Kidney glomerular epithelial cell (primary cell): ENCODE results near the gene SLIT3.

ENCODE experiments used
- DNase-seq: peaks from one replicate; lab custom pipeline; 2025; lab: John Stamatoyannopoulos, UW

The SLIT3 gene

GRCh38 chr5:168860081-168860480 is 440.9 kb downstream of the SLIT3 start:
- DNase-seq, result no peak

- no peak for DNase-seq
Observed at GRCh38 chr5:168859471-168859870, 441.5 kb downstream of the SLIT3 start.

- no peak for DNase-seq
Observed at GRCh38 chr5:168858994-168859393, 441.9 kb downstream of the SLIT3 start.

GRCh38 chr5:168858371-168858770 is 442.6 kb downstream of the SLIT3 start:
- DNase-seq, result no peak

GRCh38 chr5:168853972-168854371 is 447.0 kb downstream of the SLIT3 start:
- no peak for DNase-seq

- no peak for DNase-seq
Observed at GRCh38 chr5:168852329-168852728, 448.6 kb downstream of the SLIT3 start.

- DNase-seq, result peak; percentile 84
Observed at GRCh38 chr5:168851902-168852321, 449.0 kb downstream of the SLIT3 start.

GRCh38 chr5:168850683-168851082 is 450.3 kb downstream of the SLIT3 start:
- no peak for DNase-seq

GRCh38 chr5:168848569-168848968 is 452.4 kb downstream of the SLIT3 start:
- DNase-seq, result no peak

GRCh38 chr5:168847511-168848073 is 453.3 kb downstream of the SLIT3 start:
- no peak for DNase-seq

- no peak for DNase-seq
Observed at GRCh38 chr5:168844922-168845296, 456.0 kb downstream of the SLIT3 start.

GRCh38 chr5:168844016-168844921 is 456.7 kb downstream of the SLIT3 start:
- no peak for DNase-seq

GRCh38 chr5:168843277-168844015 is 457.5 kb downstream of the SLIT3 start:
- no peak for DNase-seq

GRCh38 chr5:168842571-168843205 is 458.3 kb downstream of the SLIT3 start:
- DNase-seq, result no peak

GRCh38 chr5:168837852-168838251 is 463.1 kb downstream of the SLIT3 start:
- no peak for DNase-seq

- DNase-seq, result peak; percentile 3
Observed at GRCh38 chr5:168836603-168837231, 464.2 kb downstream of the SLIT3 start.

GRCh38 chr5:168833936-168834335 is 467.0 kb downstream of the SLIT3 start:
- DNase-seq, result no peak

- no peak for DNase-seq
Observed at GRCh38 chr5:168833383-168833782, 467.6 kb downstream of the SLIT3 start.

- no peak for DNase-seq
Observed at GRCh38 chr5:168832308-168832707, 468.6 kb downstream of the SLIT3 start.

- DNase-seq, result no peak
Observed at GRCh38 chr5:168831383-168831782, 469.6 kb downstream of the SLIT3 start.

GRCh38 chr5:168830833-168831232 is 470.1 kb downstream of the SLIT3 start:
- no peak for DNase-seq

GRCh38 chr5:168829922-168830417 is 471.0 kb downstream of the SLIT3 start:
- DNase-seq, result no peak
